Ascending aorta (tissue), 2 donors: ENCODE results near the gene GBA2. TPM values are rescaled to one million over a fixed set of nuclear protein-coding genes. Genes with fewer than 3 reads are reported as not detected.

Experiments
- DNase-seq, 2 donors: peaks; one replicate each; pipeline ENCODE4 v3.0.0-alpha.2; 2019; ENCODE audit warnings: low spot score in 2 of 2
- H3K27ac ChIP-seq, 2 donors: fragments of 200-600 bp; sonication (generic); one replicate each; pipeline ENCODE4 v1.5.1; 2016 to 2017; ENCODE audit warnings: mild to moderate bottlenecking in 1 of 2
- H3K27me3 ChIP-seq: fragments of 200-600 bp; sonication (generic); one replicate; pipeline ENCODE4 v1.5.1; 2017
- H3K36me3 ChIP-seq, 2 donors: fragments of 200-600 bp; sonication (generic); one replicate each; pipeline ENCODE4 v1.5.1; 2016
- H3K4me1 ChIP-seq, 2 donors: fragments of 200-600 bp; sonication (generic); one replicate each; pipeline ENCODE4 v1.5.1; 2016 to 2017; ENCODE audit warnings: mild to moderate bottlenecking in 1 of 2
- H3K4me3 ChIP-seq, 2 donors: fragments of 200-600 bp; sonication (generic); one replicate each; pipeline ENCODE4 v1.5.1; 2016 to 2017; ENCODE audit warnings: mild to moderate bottlenecking in 1 of 2
- H3K9me3 ChIP-seq, 2 donors: fragments of 200-600 bp; sonication (generic); one replicate each; pipeline ENCODE4 v1.5.1; 2016
- intact Hi-C: fragments of 100-400 bp; cut with DNase I; formaldehyde crosslinking; loops from one replicate; pipeline ENCODE4 v1.15.1; 2023
- total RNA-seq: library from RNA; depleted of rRNA; stranded (reverse); fragments of >200 nt; gene quantifications from one replicate; pipeline ENCODE4 v1.1.0, GENCODE V29; 2016
- TF ChIP-seq, protein P1 (sequence below), 3 experiments: fragments of 200-600 bp in 2 of 3; fragments of 450-650 bp in 1 of 3; sonication (generic) in 2 of 3; IDR thresholded peaks; one replicate each; pipeline ENCODE4 v1.5.1; 2016 to 2019; ENCODE audit warnings: antibody characterized with exemption in 3 of 3, mild to moderate bottlenecking in 1 of 3, moderate library complexity in 1 of 3

The GBA2 gene
- total RNA-seq, 1 donor from 2014 or later: 40.7 TPM

DNA sequence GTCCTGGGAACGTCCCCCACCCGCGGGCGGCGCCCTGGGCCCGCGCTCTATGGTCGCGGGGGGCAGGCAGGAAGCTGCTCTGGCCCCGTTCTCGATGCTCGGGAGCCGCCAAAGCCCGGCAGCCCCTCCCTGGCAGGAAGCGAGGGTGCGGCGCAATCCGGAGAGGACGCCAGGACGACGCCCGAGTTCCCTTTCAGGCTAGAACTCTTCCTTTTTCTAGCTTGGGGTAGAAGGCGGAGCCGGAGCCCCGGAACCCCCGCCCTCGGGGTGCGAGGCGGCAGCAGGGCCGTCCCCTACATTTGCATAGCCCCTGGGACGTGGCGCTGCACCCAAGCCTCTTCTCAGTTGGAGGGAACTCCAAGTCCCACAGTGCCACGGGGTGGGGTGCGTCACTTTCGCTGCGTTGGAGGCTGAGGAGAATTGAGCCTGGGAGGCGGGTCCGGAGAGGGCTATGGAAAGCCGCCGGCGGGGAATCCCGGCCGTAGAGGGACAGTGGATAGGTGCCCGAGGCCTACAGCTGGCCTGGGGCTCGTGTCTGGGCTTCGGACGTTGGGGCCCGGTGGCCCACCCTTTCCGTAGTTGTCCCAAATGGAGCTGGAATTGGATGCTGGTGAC is 16.7 kb downstream of the GBA2 start, which contains the start of the genes CREB3 and TLN1:
Gene CREB3, plus strand, starts transcription at position 482 of the 615 bp plus-strand sequence. Its CDS starts 107 bp downstream, at position 589.
Gene TLN1, minus strand, starts transcription at position 11 of the 615 bp plus-strand sequence. CDS start 6,501 bp downstream, outside the sequence.
- H3K27me3 ChIP-seq: no peaks in the 10 kb centered on the region

DNA sequence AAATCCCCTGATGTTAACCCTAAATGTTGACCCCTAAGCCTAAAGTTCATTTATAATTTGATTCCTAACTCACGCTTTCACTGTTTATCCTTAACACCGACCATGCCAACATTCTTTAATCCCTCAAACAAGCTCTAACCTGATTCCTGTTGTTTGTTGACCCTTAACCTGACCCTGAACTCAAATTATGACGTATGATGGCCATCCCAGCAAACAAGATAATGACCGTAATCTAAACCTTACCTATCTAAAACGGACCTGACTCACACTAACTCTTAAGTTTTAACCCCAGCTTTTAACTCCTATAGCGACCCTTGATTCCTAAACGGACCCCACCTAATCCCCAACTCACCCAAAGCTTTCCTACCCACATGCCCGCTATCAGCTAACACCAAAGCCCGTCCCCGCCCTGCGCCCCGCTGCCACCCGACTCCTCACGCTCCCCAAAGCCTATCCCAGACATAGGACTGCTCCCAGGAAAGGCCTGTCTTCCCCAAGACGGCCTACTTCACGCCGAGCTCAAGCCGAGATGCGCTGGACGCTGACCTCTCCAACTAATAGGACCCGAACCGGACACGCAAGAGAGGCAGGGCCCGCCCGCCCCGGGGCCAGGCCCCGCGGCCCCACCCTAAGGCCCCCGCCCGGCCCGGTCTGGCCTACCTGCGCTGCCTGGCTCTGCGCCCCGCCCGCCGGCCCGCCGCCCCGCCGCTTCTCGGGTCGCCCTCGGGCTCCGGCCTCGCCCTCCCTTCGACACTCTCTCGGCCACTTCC is 17.4 kb downstream of the GBA2 start:
- Histone ChIP-seq H3K36me3 (peaks cover 18 to 24% of the 10 kb centered on the region in 2 donors), H3K27me3 (no peaks in the 10 kb centered on the region), H3K4me3 (peak overlapping the region; percentile 74 to 81), H3K9me3 (no peaks in the 10 kb centered on the region), H3K4me1 (peaks cover 20 to 32% of the 10 kb centered on the region in 2 donors), H3K27ac (peak overlapping the region; percentile 98 to 99)
- TF ChIP-seq, protein P1, sequence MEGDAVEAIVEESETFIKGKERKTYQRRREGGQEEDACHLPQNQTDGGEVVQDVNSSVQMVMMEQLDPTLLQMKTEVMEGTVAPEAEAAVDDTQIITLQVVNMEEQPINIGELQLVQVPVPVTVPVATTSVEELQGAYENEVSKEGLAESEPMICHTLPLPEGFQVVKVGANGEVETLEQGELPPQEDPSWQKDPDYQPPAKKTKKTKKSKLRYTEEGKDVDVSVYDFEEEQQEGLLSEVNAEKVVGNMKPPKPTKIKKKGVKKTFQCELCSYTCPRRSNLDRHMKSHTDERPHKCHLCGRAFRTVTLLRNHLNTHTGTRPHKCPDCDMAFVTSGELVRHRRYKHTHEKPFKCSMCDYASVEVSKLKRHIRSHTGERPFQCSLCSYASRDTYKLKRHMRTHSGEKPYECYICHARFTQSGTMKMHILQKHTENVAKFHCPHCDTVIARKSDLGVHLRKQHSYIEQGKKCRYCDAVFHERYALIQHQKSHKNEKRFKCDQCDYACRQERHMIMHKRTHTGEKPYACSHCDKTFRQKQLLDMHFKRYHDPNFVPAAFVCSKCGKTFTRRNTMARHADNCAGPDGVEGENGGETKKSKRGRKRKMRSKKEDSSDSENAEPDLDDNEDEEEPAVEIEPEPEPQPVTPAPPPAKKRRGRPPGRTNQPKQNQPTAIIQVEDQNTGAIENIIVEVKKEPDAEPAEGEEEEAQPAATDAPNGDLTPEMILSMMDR (IDR thresholded peaks at IDR 0.05): no peak
- no peak for DNase-seq
- intact Hi-C loops: loop anchor here (1.0 to 10.0 kb wide), 6 partner anchors 18 to 617 kb away; partner anchors contain the start of genes ATOSB, GBA2, HINT2 and NPR2

More for the DNA sequence above, 16.7 kb downstream of the GBA2 start, which contains the start of the genes CREB3 and TLN1:
- TF ChIP-seq, protein P1 (IDR thresholded peaks at IDR 0.05): no peak
- intact Hi-C loops: loop anchor here (1.0 to 10.0 kb wide), 6 partner anchors 17 to 617 kb away; partner anchors contain the start of genes ATOSB, GBA2, HINT2 and NPR2
- peaks cover 24 to 31% of the 10 kb centered on the region in 2 donors for H3K36me3 ChIP-seq
- H3K27ac ChIP-seq: peak within 1 kb of the TSS; percentile 98 to 99
- H3K4me1 ChIP-seq: peaks cover 18 to 27% of the 10 kb centered on the region in 2 donors
- peak; percentile 98 to 100 for DNase-seq
- no peaks in the 10 kb centered on the region for H3K9me3 ChIP-seq
- H3K4me3 ChIP-seq: peak within 1 kb of the TSS; percentile 74 to 81

DNA sequence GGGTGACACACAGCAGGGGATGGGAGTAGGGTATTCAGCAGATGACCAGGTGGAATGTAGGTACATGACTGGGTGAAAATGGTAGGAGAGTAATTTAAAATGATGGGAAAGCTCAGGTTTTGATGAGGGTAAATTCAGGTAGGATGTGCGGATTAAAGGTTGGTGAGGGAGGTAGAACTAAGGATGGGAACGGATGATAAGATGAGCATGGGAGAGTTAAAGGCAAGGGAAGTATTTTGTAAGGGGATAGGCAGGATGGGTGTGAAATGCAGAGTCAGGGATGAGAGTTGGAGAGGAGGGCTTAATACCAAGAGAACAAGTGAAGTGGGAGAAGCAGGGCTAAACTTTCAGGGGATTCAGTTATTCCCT is 18.6 kb downstream of the GBA2 start:
- Histone ChIP-seq H3K27me3 (no peaks in the 10 kb centered on the region), H3K36me3 (peaks cover 14 to 18% of the 10 kb centered on the region in 2 donors), H3K4me3 (peak overlapping the region; percentile 74 to 81), H3K27ac (peak overlapping the region; percentile 98 to 99), H3K4me1 (peaks cover 20 to 36% of the 10 kb centered on the region in 2 donors), H3K9me3 (no peaks in the 10 kb centered on the region)
- TF ChIP-seq, protein P1 (IDR thresholded peaks at IDR 0.05): no peak
- intact Hi-C loops: loop anchor here (10.0 kb wide), 1 partner anchor 616 kb away; the partner anchor contains the start of gene ATOSB
- no peak for DNase-seq

DNA sequence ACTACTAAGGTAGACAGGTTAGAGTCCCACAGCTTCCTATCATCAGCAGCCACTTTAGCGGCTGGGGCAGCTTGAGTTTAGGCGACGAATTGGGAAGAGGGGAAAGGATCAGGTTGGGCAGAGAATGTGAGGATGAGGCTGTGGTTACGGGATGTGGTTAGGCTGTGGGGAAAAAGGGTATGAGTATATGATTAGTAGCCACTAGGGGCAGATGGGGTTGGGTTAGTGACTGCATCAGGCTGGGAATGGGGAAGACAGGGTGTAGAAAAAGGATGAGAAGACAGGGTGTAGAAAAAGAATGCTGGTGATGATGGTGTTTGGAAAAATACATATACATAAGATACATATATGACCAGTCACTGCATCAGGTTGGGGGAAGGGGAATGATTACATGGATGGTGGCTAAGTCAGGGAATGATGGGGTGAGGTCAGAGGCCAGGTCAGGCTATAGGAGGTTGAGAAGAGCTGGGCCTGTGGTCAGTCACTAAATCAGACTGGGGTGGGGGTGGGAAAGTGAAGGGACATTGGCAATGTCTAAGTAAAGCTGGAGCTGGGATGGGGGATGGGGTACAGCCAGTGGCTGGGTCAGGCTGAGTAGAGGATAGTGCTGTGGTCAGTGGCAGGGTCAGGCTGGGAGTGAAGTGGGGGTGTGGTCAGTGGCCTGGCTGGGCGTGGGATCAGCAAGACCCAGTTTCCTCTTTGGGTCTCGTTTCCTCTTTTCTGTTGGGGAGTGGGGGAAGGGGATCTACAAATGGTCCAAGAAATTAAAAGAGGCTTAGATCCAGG is 19.1 kb downstream of the GBA2 start:
- H3K9me3 ChIP-seq: no peaks in the 10 kb centered on the region
- peak overlapping the region; percentile 98 to 99 for H3K27ac ChIP-seq
- H3K27me3 ChIP-seq: no peaks in the 10 kb centered on the region
- peaks cover 20 to 36% of the 10 kb centered on the region in 2 donors for H3K4me1 ChIP-seq
- peak in 1 of 2 donors; percentile 85 for DNase-seq
- peaks cover 14 to 18% of the 10 kb centered on the region in 2 donors for H3K36me3 ChIP-seq
- TF ChIP-seq, protein P1 (IDR thresholded peaks at IDR 0.05): peak; percentile 45 to 62 (median 46)
- intact Hi-C loops: loop anchor here (5.0 to 10.0 kb wide), 3 partner anchors 128 to 615 kb away; partner anchors contain the start of gene ATOSB
- H3K4me3 ChIP-seq: peak overlapping the region; percentile 74 to 81

DNA sequence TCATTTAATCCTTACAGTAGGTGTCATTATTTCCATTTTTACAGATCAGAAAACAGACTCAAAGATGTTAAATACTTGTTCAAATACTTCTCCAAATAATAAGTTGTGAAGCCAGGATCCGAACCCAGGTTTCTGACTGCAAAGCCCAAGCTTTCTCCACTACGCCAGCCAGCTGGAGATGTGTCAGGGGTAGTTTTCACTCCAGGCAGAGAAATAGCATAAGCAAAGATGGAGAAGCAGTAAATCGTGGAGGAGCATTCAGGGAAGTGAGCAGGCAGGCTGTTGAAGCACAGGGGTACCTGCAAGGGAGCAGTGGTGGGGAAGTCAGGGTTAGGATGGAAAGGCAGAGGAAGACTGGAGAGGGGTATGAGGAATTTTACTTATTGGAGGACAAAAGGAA is 19.9 kb downstream of the GBA2 start:
- Histone ChIP-seq H3K9me3 (no peaks in the 10 kb centered on the region), H3K27ac (peak overlapping the region; percentile 98 to 99), H3K36me3 (peaks cover 16 to 24% of the 10 kb centered on the region in 2 donors), H3K4me3 (peak overlapping the region; percentile 74 to 81), H3K27me3 (no peaks in the 10 kb centered on the region), H3K4me1 (peaks cover 20 to 30% of the 10 kb centered on the region in 2 donors)
- TF ChIP-seq, protein P1 (IDR thresholded peaks at IDR 0.05): no peak
- DNase-seq: no peak
- intact Hi-C loops: loop anchor here (5.0 to 10.0 kb wide), 2 partner anchors 127 to 244 kb away; no protein-coding TSS in a partner anchor
